Neural cell (in vitro differentiated cells): ENCODE results near the gene PCDHGA7. TPM values are rescaled to one million over a fixed set of nuclear protein-coding genes. Genes with fewer than 3 reads are reported as not detected.
A peak's percentile ranks its signal among the peaks of the same experiment; 100 is the strongest.
"Not testable (repeated sequence)": the region's sequence is repeated elsewhere in the genome, so short reads cannot be mapped to it uniquely, and the experiment has no call there.

ENCODE experiments used
- H2AFZ ChIP-seq: fragments of 200-600, 300-800 bp; sonication (generic), shearing (Covaris generic); 2 replicates; pipeline ENCODE4 v1.6.0; 2014; ENCODE audit warnings: low read depth, mild to moderate bottlenecking, antibody characterized with exemption, low read length, moderate library complexity
- H3F3A ChIP-seq: fragments of 200-600 bp; shearing (Covaris generic); 2 replicates; pipeline ENCODE4 v1.6.1; 2016; ENCODE audit warnings: mild to moderate bottlenecking, moderate library complexity, mixed read lengths, antibody characterized with exemption, low read length; ENCODE audit not compliant: insufficient read depth, poor library complexity, severe bottlenecking
- H3K27ac ChIP-seq: fragments of 200-600, 300-800 bp; sonication (generic), shearing (Covaris generic); 2 replicates; pipeline ENCODE4 v1.5.1; 2014; ENCODE audit warnings: mild to moderate bottlenecking, low read length, moderate library complexity
- H3K27me3 ChIP-seq: fragments of 300-800, 200-600 bp; sonication (generic), shearing (Covaris generic); 2 replicates; pipeline ENCODE4 v1.6.0; 2014; ENCODE audit warnings: mild to moderate bottlenecking, low read depth, low read length, moderate library complexity; ENCODE audit not compliant: insufficient read depth
- H3K36me3 ChIP-seq: fragments of 300-800, 200-600 bp; sonication (generic), shearing (Covaris generic); 2 replicates; pipeline ENCODE4 v1.5.1; 2014; ENCODE audit warnings: mild to moderate bottlenecking, antibody characterized with exemption, low read length, moderate library complexity; ENCODE audit not compliant: insufficient read depth
- H3K4me2 ChIP-seq: fragments of 300-800, 200-600 bp; sonication (generic), shearing (Covaris generic); 2 replicates; pipeline ENCODE4 v1.6.0; 2014; ENCODE audit warnings: mild to moderate bottlenecking, low read length
- H3K4me3 ChIP-seq: fragments of 300-800, 200-600 bp; sonication (generic), shearing (Covaris generic); 2 replicates; pipeline ENCODE4 v1.5.1; 2014; ENCODE audit warnings: mild to moderate bottlenecking, low read length, moderate library complexity
- H3K79me2 ChIP-seq: fragments of 200-600 bp; shearing (Covaris generic); replicated peaks from 2 replicates; pipeline ENCODE4 v1.6.0; 2014; ENCODE audit warnings: mild to moderate bottlenecking, low read length, moderate library complexity; ENCODE audit not compliant: insufficient read depth
- H3K9ac ChIP-seq: fragments of 300-800, 200-600 bp; sonication (generic), shearing (Covaris generic); 2 replicates; pipeline ENCODE4 v1.6.1; 2016; ENCODE audit warnings: mild to moderate bottlenecking, low read length, mixed read lengths
- H3K9me2 ChIP-seq: fragments of 200-600 bp; shearing (Covaris generic); 2 replicates; pipeline ENCODE4 v1.6.1; 2016; ENCODE audit warnings: mild to moderate bottlenecking, low read length, mixed read lengths; ENCODE audit not compliant: insufficient read depth
- H3K9me3 ChIP-seq: fragments of 200-600, 300-800 bp; sonication (generic), shearing (Covaris generic); 2 replicates; pipeline ENCODE4 v1.6.1; 2016; ENCODE audit warnings: mild to moderate bottlenecking, mixed run types, low read length, moderate library complexity, mixed read lengths
- H4K20me1 ChIP-seq: fragments of 200-600 bp; shearing (Covaris generic); 2 replicates; pipeline ENCODE4 v1.6.1; 2016; ENCODE audit warnings: mild to moderate bottlenecking, mixed run types; ENCODE audit not compliant: insufficient read depth
- CTCF ChIP-seq: fragments of 450-650 bp; IDR thresholded peaks from 2 replicates; pipeline ENCODE4 v1.5.1; 2014; ENCODE audit warnings: antibody characterized with exemption, mild to moderate bottlenecking, moderate library complexity; ENCODE audit not compliant: poor library complexity, severe bottlenecking
- EP300 ChIP-seq: fragments of 450-650 bp; conservative IDR thresholded peaks from 2 replicates; pipeline ENCODE4 v1.6.1; 2014; ENCODE audit warnings: antibody characterized with exemption, mild to moderate bottlenecking, moderate library complexity; ENCODE audit not compliant: poor library complexity, severe bottlenecking
- EZH2 ChIP-seq: fragments of 200-600, 300-800 bp; shearing (Covaris generic), sonication (generic); IDR thresholded peaks from 2 replicates; pipeline ENCODE4 v1.6.1; 2014; ENCODE audit warnings: antibody characterized with exemption, low read length, borderline replicate concordance, mild to moderate bottlenecking; ENCODE audit not compliant: insufficient read depth, poor library complexity, severe bottlenecking
- MXI1 ChIP-seq: fragments of 450-650 bp; conservative IDR thresholded peaks from 2 replicates; pipeline ENCODE4 v1.6.1; 2014; ENCODE audit warnings: antibody characterized with exemption, mild to moderate bottlenecking; ENCODE audit not compliant: poor library complexity, severe bottlenecking
- POLR2AphosphoS5 ChIP-seq: IDR thresholded peaks from 2 replicates; pipeline ENCODE4 v1.6.1; 2012
- RAD21 ChIP-seq: fragments of 450-650 bp; conservative IDR thresholded peaks from 2 replicates; pipeline ENCODE4 v1.6.1; 2014; ENCODE audit warnings: antibody characterized with exemption, mild to moderate bottlenecking, moderate library complexity
- SMC3 ChIP-seq: fragments of 450-650 bp; conservative IDR thresholded peaks from 2 replicates; pipeline ENCODE4 v1.6.1; 2014; ENCODE audit warnings: antibody characterized with exemption, mild to moderate bottlenecking, moderate library complexity; ENCODE audit not compliant: poor library complexity
- TAF1 ChIP-seq: IDR thresholded peaks from 2 replicates; pipeline ENCODE4 v1.6.1; 2012; ENCODE audit warnings: low read depth
- polyA plus RNA-seq: library from polyadenylated mRNA; depleted of rRNA; stranded (reverse); fragments of >200 nt; gene quantifications from 2 replicates; pipeline ENCODE4 v1.2.3, GENCODE V29; 2014
- TF ChIP-seq, protein P1 (sequence below): IDR thresholded peaks from 2 replicates; pipeline ENCODE4 v1.6.1; 2012; ENCODE audit warnings: borderline replicate concordance

The PCDHGA7 gene
- polyA plus RNA-seq, 1 donor from 2014 or later, result not detected

- Histone ChIP-seq H3K9ac (peak within 1 kb of the TSS; percentile 26), H3K9me3 (peaks cover 88% of the 10 kb centered on the region), H3K27ac (peak within 1 kb of the TSS; percentile 31), H3K36me3 (peaks cover 89% of the 10 kb centered on the region), H3K4me3 (peak within 1 kb of the TSS; percentile 57), H3K79me2 (peaks cover 66% of the 10 kb centered on the region)
- H3F3A ChIP-seq, H4K20me1 ChIP-seq, H3K9me2 ChIP-seq, H3K4me2 ChIP-seq, H2AFZ ChIP-seq, H3K27me3 ChIP-seq: not testable (repeated sequence)
- TF ChIP-seq SMC3 (peak; percentile 50), RAD21 (peak; percentile 63), POLR2AphosphoS5 (peak; percentile 13), CTCF (peak; percentile 55)
Measured at GRCh38 chr5:141417494-141418172, 35.1 kb downstream of the PCDHGA7 start, which contains the start of gene PCDHGB7. PCDHGB7 (plus strand) TSS chr5:141417677; CDS start chr5:141417860, 183 bp downstream.

- TF ChIP-seq POLR2AphosphoS5, result peak; percentile 9
- no peak for TF ChIP-seq MXI1
- Histone ChIP-seq H3K4me3 (peak overlapping the region; percentile 57), H3K9ac (no peak overlapping the region), H3K79me2 (peaks cover 56% of the 10 kb centered on the region), H3F3A (peaks cover 5% of the 10 kb centered on the region), H3K9me2 (no peaks in the 10 kb centered on the region), H3K36me3 (peaks cover 87% of the 10 kb centered on the region), H3K4me2 (no peak overlapping the region), H2AFZ (no peak overlapping the region), H3K27ac (no peak overlapping the region), H3K27me3 (no peaks in the 10 kb centered on the region), H3K9me3 (peaks cover 85% of the 10 kb centered on the region), H4K20me1 (no peaks in the 10 kb centered on the region)
Measured at GRCh38 chr5:141419074-141419880, 36.7 kb downstream of the PCDHGA7 start.

DNA sequence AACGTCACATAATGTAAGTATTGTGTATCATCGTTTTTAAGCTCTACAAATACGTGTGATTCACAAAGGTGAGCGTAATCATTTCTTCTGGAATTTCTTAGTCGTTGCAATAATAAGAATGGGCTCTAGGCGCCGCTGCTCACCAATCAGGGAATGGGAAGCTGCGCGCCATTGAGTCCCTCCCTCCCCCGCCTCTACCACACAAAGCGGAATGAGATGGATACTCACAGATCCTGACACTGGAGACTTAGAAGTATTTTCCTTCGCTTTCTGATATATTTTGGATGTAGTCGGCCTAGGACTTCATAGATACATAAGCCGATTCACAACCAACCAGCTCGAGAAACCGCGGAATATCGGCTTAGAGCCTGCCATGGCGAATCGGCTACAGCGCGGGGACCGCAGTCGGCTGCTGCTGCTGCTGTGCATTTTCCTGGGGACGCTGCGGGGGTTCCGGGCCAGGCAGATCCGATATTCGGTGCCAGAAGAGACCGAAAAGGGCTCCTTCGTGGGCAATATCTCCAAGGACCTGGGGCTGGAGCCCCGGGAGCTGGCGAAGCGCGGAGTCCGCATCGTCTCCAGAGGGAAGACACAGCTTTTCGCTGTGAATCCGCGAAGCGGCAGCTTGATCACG, 38.4 kb downstream of the PCDHGA7 start, which contains the start of gene PCDHGA11:
Gene PCDHGA11, plus strand, starts transcription at position 197 of the 634 bp plus-strand sequence. Its CDS starts 177 bp downstream, at position 374.
- H2AFZ ChIP-seq, result no peak within 1 kb of the TSS
- peaks cover 5% of the 10 kb centered on the region for H3F3A ChIP-seq
- H3K27ac ChIP-seq, result no peak within 1 kb of the TSS
- no peaks in the 10 kb centered on the region for H3K9me2 ChIP-seq
- no peak within 1 kb of the TSS for H3K4me2 ChIP-seq
- H3K27me3 ChIP-seq, result no peaks in the 10 kb centered on the region
- H3K9me3 ChIP-seq, result peaks cover 88% of the 10 kb centered on the region
- peaks cover 84% of the 10 kb centered on the region for H3K36me3 ChIP-seq
- no peaks in the 10 kb centered on the region for H4K20me1 ChIP-seq
- H3K4me3 ChIP-seq, result peak within 1 kb of the TSS; percentile 57
- TF ChIP-seq RAD21 (no peak), TAF1 (no peak), EP300 (no peak), POLR2AphosphoS5 (no peak), EZH2 (no peak), MXI1 (no peak), SMC3 (no peak), CTCF (no peak)
- TF ChIP-seq, protein P1, sequence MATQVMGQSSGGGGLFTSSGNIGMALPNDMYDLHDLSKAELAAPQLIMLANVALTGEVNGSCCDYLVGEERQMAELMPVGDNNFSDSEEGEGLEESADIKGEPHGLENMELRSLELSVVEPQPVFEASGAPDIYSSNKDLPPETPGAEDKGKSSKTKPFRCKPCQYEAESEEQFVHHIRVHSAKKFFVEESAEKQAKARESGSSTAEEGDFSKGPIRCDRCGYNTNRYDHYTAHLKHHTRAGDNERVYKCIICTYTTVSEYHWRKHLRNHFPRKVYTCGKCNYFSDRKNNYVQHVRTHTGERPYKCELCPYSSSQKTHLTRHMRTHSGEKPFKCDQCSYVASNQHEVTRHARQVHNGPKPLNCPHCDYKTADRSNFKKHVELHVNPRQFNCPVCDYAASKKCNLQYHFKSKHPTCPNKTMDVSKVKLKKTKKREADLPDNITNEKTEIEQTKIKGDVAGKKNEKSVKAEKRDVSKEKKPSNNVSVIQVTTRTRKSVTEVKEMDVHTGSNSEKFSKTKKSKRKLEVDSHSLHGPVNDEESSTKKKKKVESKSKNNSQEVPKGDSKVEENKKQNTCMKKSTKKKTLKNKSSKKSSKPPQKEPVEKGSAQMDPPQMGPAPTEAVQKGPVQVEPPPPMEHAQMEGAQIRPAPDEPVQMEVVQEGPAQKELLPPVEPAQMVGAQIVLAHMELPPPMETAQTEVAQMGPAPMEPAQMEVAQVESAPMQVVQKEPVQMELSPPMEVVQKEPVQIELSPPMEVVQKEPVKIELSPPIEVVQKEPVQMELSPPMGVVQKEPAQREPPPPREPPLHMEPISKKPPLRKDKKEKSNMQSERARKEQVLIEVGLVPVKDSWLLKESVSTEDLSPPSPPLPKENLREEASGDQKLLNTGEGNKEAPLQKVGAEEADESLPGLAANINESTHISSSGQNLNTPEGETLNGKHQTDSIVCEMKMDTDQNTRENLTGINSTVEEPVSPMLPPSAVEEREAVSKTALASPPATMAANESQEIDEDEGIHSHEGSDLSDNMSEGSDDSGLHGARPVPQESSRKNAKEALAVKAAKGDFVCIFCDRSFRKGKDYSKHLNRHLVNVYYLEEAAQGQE, result no peak
- H3K9ac ChIP-seq, result no peak within 1 kb of the TSS
- H3K79me2 ChIP-seq, result peaks cover 63% of the 10 kb centered on the region
